PC-3 (cell line): Measurements from ENCODE around the gene TCERG1.

Experiments
- EZH2 ChIP-seq: fragments of 300-600 bp; sonication (generic); IDR thresholded peaks from one replicate; pipeline ENCODE4 v1.6.1; 2017; ENCODE audit warnings: antibody characterized with exemption, mild to moderate bottlenecking, low read length; ENCODE audit not compliant: unreplicated experiment
- TF ChIP-seq, protein P1 (sequence below): fragments of 300-600 bp; sonication (generic); conservative IDR thresholded peaks from 2 replicates; pipeline ENCODE4 v1.5.1; 2017; ENCODE audit warnings: antibody characterized with exemption, low read depth, mild to moderate bottlenecking, low read length

DNA sequence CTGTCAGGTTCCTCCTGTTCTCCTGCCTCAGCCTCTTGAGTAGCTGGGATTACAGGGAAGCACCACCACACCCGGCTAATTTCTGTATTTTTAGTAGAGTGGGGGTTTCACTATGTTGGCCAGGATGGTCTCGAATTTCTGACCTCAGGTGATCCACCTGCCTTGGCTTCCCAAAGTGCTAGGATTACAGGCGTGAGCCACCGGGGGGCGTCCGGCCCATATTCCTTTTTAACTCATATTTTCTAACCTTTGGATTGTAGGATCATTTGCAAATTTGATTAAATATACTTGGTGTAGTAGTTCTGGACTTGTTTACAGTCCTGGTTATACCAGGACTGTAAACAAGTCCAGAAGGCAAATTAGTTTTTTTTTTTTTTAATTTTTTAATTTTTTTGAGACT lies 4.3 kb downstream of the TCERG1 start:
- TF ChIP-seq, protein P1, sequence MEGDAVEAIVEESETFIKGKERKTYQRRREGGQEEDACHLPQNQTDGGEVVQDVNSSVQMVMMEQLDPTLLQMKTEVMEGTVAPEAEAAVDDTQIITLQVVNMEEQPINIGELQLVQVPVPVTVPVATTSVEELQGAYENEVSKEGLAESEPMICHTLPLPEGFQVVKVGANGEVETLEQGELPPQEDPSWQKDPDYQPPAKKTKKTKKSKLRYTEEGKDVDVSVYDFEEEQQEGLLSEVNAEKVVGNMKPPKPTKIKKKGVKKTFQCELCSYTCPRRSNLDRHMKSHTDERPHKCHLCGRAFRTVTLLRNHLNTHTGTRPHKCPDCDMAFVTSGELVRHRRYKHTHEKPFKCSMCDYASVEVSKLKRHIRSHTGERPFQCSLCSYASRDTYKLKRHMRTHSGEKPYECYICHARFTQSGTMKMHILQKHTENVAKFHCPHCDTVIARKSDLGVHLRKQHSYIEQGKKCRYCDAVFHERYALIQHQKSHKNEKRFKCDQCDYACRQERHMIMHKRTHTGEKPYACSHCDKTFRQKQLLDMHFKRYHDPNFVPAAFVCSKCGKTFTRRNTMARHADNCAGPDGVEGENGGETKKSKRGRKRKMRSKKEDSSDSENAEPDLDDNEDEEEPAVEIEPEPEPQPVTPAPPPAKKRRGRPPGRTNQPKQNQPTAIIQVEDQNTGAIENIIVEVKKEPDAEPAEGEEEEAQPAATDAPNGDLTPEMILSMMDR: peak; percentile 61
- no peak for TF ChIP-seq EZH2
